ENCODE measurements around the gene DACH1. TPM values are rescaled to one million over a fixed set of nuclear protein-coding genes. Genes with fewer than 3 reads are reported as not detected.
A peak's percentile ranks its signal among the peaks of the same experiment; 100 is the strongest.

Gene DACH1
- total and polyA plus RNA-seq, 2 of the 8 experiments (the other 6 are each of a cell fraction or from before 2014, with no cell fraction given), result 0.12 to 0.67 TPM

- Histone ChIP-seq H3K23me2 (ENCODE audit: low read depth, low read length) (no peaks in the 10 kb centered on the region), H3K56ac (replicated peaks; ENCODE audit: insufficient read length, low read depth, low read length) (no peak overlapping the region), H2BK15ac (ENCODE audit: low read length) (no peak overlapping the region), H4K5ac (ENCODE audit: insufficient read length, low read depth, low read length) (peak overlapping the region; percentile 23), H3K4me3 (ENCODE audit: extremely low read depth in 1 of 4, insufficient read depth in 2 of 4, low read depth in 3 of 4, low read length in 4 of 4) (0 out of 8 replicates have a peak overlapping the region, but pooled peaks of 1 of the 4 experiments have one; percentile 2), H3K23ac (ENCODE audit: insufficient read length) (no peak overlapping the region), H3K4me2 (ENCODE audit: insufficient read depth in 1 of 2, low read depth in 2 of 2, low read length in 2 of 2) (no peak overlapping the region), H3K4me1 (replicated peaks in 1 of 4; ENCODE audit: control insufficient read depth in 3 of 4, insufficient read depth in 4 of 4, low read length in 3 of 4) (peaks cover 0 to 2% (median under 1%) of the 10 kb centered on the region in 4 experiments; a peak in 2 of 7 replicates), H3K18ac (ENCODE audit: extremely low read depth, low read length) (no peak overlapping the region), H3K79me1 (ENCODE audit: low read depth, low read length) (no peaks in the 10 kb centered on the region), H4K91ac (replicated peaks; ENCODE audit: insufficient read length, low read length) (no peak overlapping the region), H2AK5ac (ENCODE audit: low read depth, low read length) (no peak overlapping the region), H2BK120ac (replicated peaks; ENCODE audit: low read depth, low read length) (no peak overlapping the region), H3K36me3 (ENCODE audit: control insufficient read depth in 2 of 4, insufficient read depth in 4 of 4, low read length in 3 of 4) (no peaks in the 10 kb centered on the region), H2BK20ac (ENCODE audit: low read length) (no peak overlapping the region), H4K20me1 (replicated peaks in 1 of 2; ENCODE audit: control insufficient read depth in 1 of 2, insufficient read depth in 2 of 2, low read length in 2 of 2) (no peaks in the 10 kb centered on the region), H3K14ac (ENCODE audit: insufficient read length) (no peak overlapping the region), H3K27ac (ENCODE audit: low read depth, low read length) (no peak overlapping the region), H2BK12ac (ENCODE audit: low read depth, low read length) (no peak overlapping the region), H3K4ac (replicated peaks; ENCODE audit: insufficient read length, low read depth, low read length) (no peak overlapping the region), H2AFZ (ENCODE audit: low read length) (no peak overlapping the region), H2BK5ac (ENCODE audit: low read depth, low read length) (no peak overlapping the region), H4K8ac (ENCODE audit: extremely low read depth, insufficient read depth, low read length) (no peak overlapping the region), H3K27me3 (replicated peaks in 1 of 4; ENCODE audit: control insufficient read depth in 3 of 4, extremely low read depth in 1 of 4, insufficient read depth in 3 of 4, low read length in 3 of 4) (no peaks in the 10 kb centered on the region), H3K9me3 (ENCODE audit: insufficient read depth in 2 of 2, low read depth in 1 of 2, low read length in 1 of 2) (no peaks in the 10 kb centered on the region), H3K9ac (replicated peaks in 1 of 4; ENCODE audit: extremely low read depth in 1 of 4, low read depth in 3 of 4, low read length in 3 of 4) (no peak overlapping the region), H3K79me2 (ENCODE audit: control insufficient read depth in 1 of 2, insufficient read depth in 2 of 2, low read length in 2 of 2) (no peaks in the 10 kb centered on the region)
- WGBS, 2 experiments (ENCODE audit: extremely low coverage in 1 of 2, insufficient coverage in 1 of 2, insufficient read length in 1 of 2, insufficient replicate concordance in 2 of 2, low coverage in 1 of 2, low lambda C conversion rate in 2 of 2, missing lambda C conversion rate in 1 of 2), result 36% methylated on average over 2 of the region's 2 CpGs; no CpG with 5 or more reads in 1 of the 2 experiments
- POLR2A ChIA-PET (ENCODE audit: partially characterized antibody), result interaction anchor here (0.6 kb wide), 1 partner anchor 9 kb away, joined by 3 read pairs; no protein-coding TSS in a partner anchor
- TF ChIP-seq ASH2L (IDR thresholded peaks at IDR 0.05; ENCODE audit: low read length), result no peak
- TF ChIP-seq SAP30 (IDR thresholded peaks at IDR 0.05; ENCODE audit: insufficient read depth, insufficient replicate concordance, low read length), result no peak
- TF ChIP-seq POU5F1 (IDR thresholded peaks at IDR 0.05; ENCODE audit: low read depth, low read length), result peak; percentile 31; the same call in 1 of the 2 replicates
- no peak for TF ChIP-seq CTBP2 (IDR thresholded peaks at IDR 0.05; ENCODE audit: borderline replicate concordance, insufficient read depth, insufficient read length, low read length)
- no peak for TF ChIP-seq EZH2 (IDR thresholded peaks at IDR 0.05; ENCODE audit: low read depth, low read length, severe bottlenecking)
- DNase-seq (ENCODE audit: low read depth in 1 of 2, low spot score in 2 of 2), result no peak
- CTCF ChIA-PET (ENCODE audit: partially characterized antibody), result interaction anchor here (1.3 kb wide), 1 partner anchor 55 kb away, joined by 3 read pairs; no protein-coding TSS in a partner anchor
- no peak for FAIRE-seq
These were observed 137.6 kb downstream of the DACH1 start for GRCh38 chr13:71729441-71729840.

Measured in H1 (cell line).